Measurements from ENCODE around the gene UBE2H.

DNA sequence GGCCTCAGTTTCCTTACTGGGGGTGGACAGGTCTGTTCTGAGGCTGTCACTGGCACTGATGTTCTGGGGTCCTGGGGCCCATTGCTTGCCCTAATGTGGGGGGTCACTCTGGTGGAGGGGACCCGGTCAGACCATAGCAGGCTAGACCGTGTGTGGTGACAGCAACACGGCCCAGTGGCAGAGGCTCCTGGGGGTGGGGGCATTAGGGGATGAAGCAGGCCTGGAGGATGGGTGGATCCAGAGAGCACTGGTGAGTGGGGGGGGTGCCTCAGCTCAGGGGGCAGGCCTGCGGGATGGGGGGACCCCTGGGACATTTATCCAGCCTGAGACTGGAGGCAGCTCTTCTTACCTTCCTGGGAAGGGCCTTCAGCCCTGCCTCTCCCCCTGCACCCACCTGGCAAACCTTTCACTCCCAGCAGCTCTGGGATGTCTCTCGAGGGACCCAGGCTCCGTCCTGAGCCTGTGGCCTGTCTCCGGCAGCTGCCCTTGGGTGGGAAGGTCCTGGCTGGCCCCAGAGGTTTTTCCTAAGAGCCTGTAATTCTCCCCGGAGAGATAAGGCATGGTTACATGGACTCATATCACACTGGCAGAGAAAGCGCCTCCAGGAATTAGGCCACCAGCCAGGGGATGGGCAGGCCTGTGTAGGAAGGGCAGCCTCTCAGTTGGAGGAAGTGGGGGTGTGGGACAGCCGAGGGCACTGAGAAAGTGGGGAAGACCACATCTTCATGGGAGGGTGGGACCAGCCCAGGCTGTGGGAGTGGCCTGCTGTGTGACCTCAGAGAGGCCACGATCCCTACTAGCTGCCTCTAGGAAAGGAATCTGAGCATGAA lies 147.7 kb downstream of the UBE2H start:
- TF ChIP-seq, protein P1, sequence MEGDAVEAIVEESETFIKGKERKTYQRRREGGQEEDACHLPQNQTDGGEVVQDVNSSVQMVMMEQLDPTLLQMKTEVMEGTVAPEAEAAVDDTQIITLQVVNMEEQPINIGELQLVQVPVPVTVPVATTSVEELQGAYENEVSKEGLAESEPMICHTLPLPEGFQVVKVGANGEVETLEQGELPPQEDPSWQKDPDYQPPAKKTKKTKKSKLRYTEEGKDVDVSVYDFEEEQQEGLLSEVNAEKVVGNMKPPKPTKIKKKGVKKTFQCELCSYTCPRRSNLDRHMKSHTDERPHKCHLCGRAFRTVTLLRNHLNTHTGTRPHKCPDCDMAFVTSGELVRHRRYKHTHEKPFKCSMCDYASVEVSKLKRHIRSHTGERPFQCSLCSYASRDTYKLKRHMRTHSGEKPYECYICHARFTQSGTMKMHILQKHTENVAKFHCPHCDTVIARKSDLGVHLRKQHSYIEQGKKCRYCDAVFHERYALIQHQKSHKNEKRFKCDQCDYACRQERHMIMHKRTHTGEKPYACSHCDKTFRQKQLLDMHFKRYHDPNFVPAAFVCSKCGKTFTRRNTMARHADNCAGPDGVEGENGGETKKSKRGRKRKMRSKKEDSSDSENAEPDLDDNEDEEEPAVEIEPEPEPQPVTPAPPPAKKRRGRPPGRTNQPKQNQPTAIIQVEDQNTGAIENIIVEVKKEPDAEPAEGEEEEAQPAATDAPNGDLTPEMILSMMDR (IDR thresholded peaks at IDR 0.05): no peak
- TF ChIP-seq POLR2AphosphoS5 (IDR thresholded peaks at IDR 0.05; ENCODE audit: insufficient read depth in 1 of 2, low read depth in 1 of 2) (no peak), POLR2A (IDR thresholded peaks at IDR 0.05) (no peak)
